MG63 (cell line): ENCODE results near the gene ZSCAN23. TPM values are rescaled to one million over a fixed set of nuclear protein-coding genes. Genes with fewer than 3 reads are reported as not detected.
"Not testable (repeated sequence)": the region's sequence is repeated elsewhere in the genome, so short reads cannot be mapped to it uniquely, and the experiment has no call there.

Source experiments
- DNase-seq: peaks from one replicate; pipeline ENCODE4 v3.0.0-alpha.2; 2020
- H3K27me3 ChIP-seq: fragments of 250-450 bp; sonication (Bioruptor Pico); 2 replicates; pipeline ENCODE4 v1.5.1; 2020; ENCODE audit warnings: mild to moderate bottlenecking, moderate library complexity
- H3K36me3 ChIP-seq: fragments of 250-450 bp; sonication (Bioruptor Pico); 2 replicates; pipeline ENCODE4 v1.5.1; 2020; ENCODE audit warnings: mild to moderate bottlenecking, moderate library complexity
- H3K4me3 ChIP-seq: fragments of 250-450 bp; sonication (Bioruptor Pico); 2 replicates; pipeline ENCODE4 v1.5.1; 2020; ENCODE audit warnings: mild to moderate bottlenecking, moderate library complexity
- H3K9me3 ChIP-seq: fragments of 250-450 bp; sonication (Bioruptor Pico); 2 replicates; pipeline ENCODE4 v1.5.1; 2020; ENCODE audit warnings: mild to moderate bottlenecking, moderate library complexity
- total RNA-seq: library from RNA; depleted of rRNA; stranded (reverse); fragments of >200 nt; shearing (Covaris generic); gene quantifications from 2 replicates; pipeline ENCODE4 v1.2.3, GENCODE V29; 2014; ENCODE audit warnings: low replicate concordance; rRNA removed

Gene ZSCAN23
- total RNA-seq = 0.59 and 2.0 TPM in 2 replicates

DNA sequence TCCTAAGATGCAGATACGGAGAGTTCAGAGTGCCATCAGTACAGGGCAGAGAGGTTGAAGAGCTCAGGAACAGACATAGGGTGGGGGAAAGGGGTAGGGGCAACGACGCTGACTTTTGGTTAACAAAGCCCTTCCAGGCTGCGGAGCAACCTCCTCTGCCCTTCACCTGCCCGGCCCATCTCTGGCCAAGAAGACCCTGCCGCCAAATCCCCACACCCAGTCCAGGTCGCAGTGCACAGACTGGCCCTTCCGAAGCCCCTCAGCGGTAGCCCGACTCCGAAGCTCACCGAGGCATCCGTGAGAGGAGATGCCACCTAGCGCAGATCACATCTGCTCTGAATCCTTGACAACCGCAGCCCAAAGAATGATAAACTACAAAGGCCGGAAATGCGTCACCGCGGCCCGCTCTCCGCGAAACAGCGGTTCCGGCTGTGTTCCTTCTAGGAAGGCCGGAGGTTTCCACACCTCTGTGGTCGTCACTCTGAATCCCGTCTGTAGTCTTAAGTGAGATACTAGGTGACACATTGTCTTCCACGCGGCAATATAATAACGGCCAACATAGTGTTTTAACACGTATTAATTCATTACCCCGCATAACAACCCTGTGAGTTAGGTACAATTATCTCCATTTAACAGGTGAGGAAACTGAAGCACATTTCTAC lies at the start of gene ZSCAN23:
Gene ZSCAN23 (minus strand): TSS at position 380 of the 662 bp plus-strand sequence. CDS start 7,225 bp downstream, outside the sequence.
- H3K4me3 ChIP-seq = peak within 1 kb of the TSS; percentile 74
- no peaks in the 10 kb centered on the region for H3K36me3 ChIP-seq
- DNase-seq = peak; percentile 83
- no peaks in the 10 kb centered on the region for H3K27me3 ChIP-seq
- H3K9me3 ChIP-seq = no peaks in the 10 kb centered on the region

GRCh38 chr6:28491984-28492317 lies 48.7 kb upstream of the ZSCAN23 start:
- no peaks in the 10 kb centered on the region for H3K27me3 ChIP-seq
- no peaks in the 10 kb centered on the region for H3K9me3 ChIP-seq
- no peak overlapping the region for H3K4me3 ChIP-seq
- H3K36me3 ChIP-seq = no peaks in the 10 kb centered on the region
- no peak for DNase-seq

DNA sequence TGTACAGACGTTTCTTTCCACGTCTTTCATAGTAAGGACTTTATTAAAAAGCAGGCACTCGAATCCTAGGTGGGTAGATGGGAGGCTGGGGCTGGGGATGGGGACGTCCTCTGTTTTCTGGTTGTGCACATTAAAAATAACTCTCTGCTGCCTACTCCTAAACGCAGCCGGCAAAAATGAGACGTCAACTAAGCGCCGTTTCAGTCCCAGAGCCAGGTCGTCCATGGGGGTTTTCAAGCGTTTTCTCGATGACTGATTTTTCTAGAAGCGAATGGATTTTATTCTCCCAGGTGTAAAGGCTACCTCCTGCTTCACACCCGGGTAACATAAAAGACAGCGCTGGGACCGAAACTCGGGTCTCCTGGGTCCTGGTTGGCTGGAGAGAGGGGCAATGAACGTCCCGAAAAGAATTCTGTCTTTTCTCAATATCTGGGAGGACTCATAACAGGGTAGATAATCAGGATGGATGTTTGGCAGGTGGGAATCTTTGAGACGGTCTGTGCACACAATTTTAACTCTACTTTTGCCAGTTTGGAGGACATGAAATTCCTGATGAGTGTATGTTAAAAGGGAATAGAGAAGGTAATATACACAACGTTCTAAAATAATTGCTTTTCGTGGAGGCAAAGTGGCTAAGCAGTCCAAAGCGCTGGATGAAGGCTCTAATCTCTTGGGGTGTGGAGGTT lies 47.1 kb upstream of the ZSCAN23 start:
- Histone ChIP-seq H3K4me3 (peak overlapping the region; percentile 58), H3K27me3 (no peaks in the 10 kb centered on the region), H3K36me3 (no peaks in the 10 kb centered on the region), H3K9me3 (no peaks in the 10 kb centered on the region)
- peak; percentile 12 for DNase-seq

- Histone ChIP-seq H3K9me3 (no peaks in the 10 kb centered on the region), H3K4me3 (peak overlapping the region; percentile 58), H3K27me3 (no peaks in the 10 kb centered on the region), H3K36me3 (no peaks in the 10 kb centered on the region)
- peak; percentile 65 for DNase-seq
These were observed 46.3 kb upstream of the ZSCAN23 start for GRCh38 chr6:28489366-28490204.

DNA sequence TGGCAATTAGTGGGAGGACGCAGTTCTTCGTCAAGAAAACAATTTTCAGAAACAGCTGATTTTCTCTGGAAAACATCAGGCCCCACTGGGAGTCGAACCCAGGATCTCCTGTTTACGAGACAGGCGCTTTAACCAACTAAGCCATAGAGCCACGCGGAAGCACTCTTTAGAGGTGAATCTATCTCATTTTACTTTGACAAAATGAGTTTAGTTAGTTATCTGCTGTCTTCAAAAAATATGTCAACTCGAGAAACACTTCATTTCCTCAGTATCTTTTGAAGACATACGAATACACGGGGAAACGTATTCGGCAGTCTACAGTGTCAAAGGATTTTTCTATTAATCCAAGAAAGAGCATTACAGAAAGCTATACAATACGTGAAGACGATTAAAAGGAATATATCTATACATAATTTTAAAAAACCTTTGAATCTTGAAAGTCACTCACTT lies 45.6 kb upstream of the ZSCAN23 start:
- Histone ChIP-seq H3K9me3 (no peaks in the 10 kb centered on the region), H3K27me3 (no peaks in the 10 kb centered on the region), H3K4me3 (peak overlapping the region; percentile 58), H3K36me3 (no peaks in the 10 kb centered on the region)
- DNase-seq = peak; percentile 56

DNA sequence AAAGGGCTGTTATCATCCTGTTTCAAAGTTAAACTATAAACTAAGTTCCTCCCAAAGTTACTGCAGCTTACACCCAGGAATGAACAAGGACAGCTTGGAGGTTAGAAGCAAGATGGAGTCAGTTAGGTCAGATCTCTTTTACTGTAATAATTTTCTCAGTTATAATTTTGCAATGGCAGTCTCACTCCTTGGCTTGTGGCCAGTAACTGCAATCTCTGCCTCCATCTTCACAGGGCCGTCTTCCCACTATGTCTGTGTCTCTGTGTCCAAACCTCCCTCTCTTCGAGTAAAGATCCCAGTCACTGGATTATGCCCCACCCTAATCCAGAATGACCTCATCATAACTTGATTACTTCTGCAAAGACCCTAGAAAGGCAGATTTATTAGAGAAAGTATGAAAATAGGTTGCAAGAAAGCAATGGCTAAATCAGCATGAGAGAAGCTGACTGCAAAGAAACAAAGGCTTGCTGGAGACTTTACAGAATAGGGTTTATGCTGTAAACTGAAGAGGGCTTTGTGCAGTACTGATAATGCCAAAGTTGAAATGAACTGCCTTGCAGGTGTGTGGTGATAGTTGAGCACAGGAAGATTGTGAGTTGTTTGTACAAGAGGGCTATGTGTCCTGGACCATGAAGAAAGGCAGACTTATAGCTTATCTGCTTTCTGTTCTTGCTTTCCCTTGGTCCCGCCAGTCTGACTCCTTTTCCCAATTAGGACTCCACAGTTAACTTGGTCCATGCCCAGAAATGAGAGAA lies 43.9 kb upstream of the ZSCAN23 start:
- H3K36me3 ChIP-seq = no peaks in the 10 kb centered on the region
- H3K9me3 ChIP-seq = no peaks in the 10 kb centered on the region
- no peak for DNase-seq
- no peaks in the 10 kb centered on the region for H3K27me3 ChIP-seq
- no peak overlapping the region for H3K4me3 ChIP-seq

DNA sequence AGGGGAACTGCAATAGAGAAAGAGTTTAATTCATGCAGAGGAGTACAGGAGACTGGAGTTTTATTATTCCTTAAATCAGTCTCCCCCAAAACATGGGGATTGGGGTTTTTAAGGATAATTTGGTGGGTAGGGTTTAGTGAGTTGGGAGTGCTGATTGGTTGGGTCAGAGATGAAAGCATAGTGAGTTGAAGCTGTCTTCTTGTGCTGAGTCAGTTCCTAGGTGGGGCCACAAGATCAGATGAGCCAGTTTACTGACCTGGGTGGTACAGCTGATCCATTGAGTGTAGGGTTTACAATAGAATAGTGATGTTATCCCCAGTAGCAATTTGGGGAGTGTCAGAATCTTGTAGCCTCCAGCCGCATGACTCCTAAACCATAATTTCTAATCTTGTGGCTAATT lies 43.2 kb upstream of the ZSCAN23 start:
- Histone ChIP-seq H3K9me3 (no peaks in the 10 kb centered on the region), H3K36me3 (no peaks in the 10 kb centered on the region), H3K4me3 (no peak overlapping the region), H3K27me3 (no peaks in the 10 kb centered on the region)
- no peak for DNase-seq

GRCh38 chr6:28485482-28485881 lies 42.2 kb upstream of the ZSCAN23 start:
- no peaks in the 10 kb centered on the region for H3K36me3 ChIP-seq
- no peak overlapping the region for H3K4me3 ChIP-seq

DNA sequence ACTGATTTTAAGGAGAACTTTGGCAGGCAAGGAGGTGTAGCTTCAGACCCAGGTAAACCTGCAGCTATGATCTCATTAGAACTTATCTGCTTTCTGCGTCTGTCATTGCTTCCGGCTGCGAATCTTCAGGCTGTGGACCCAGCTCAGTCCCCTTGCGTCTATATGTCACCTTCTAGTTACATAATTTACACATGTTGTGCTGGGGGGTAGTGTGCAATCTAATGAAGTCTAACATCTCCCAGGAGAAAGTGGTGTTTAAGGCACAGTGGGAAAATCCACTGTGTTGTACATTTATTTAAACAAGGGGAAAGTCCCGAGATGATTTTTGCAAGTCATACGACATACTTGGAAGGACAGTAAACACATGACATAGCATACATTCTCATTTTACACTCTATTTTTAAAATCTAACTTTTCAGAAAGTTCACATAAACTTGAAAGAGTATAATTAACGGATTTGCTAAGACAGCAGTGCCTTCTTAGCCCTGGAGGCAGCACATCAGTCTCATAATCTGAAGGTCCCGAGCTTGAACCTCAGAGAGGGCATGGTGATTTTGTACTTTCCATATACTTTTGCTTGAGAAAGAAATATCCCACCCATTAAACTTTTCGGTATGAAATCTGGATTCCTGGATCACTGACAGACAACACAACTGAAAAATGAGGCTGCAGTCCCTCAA lies 37.1 kb upstream of the ZSCAN23 start:
- no peaks in the 10 kb centered on the region for H3K9me3 ChIP-seq
- no peaks in the 10 kb centered on the region for H3K36me3 ChIP-seq
- H3K27me3 ChIP-seq = no peaks in the 10 kb centered on the region; the same call in 1 of the 2 replicates
- DNase-seq = no peak
- H3K4me3 ChIP-seq = no peak overlapping the region

More at GRCh38 chr6:28485482-28485881, 42.2 kb upstream of the ZSCAN23 start:
- no peak for DNase-seq
- Histone ChIP-seq H3K9me3 (no peaks in the 10 kb centered on the region), H3K27me3 (no peaks in the 10 kb centered on the region; the same call in 1 of the 2 replicates)

- Histone ChIP-seq H3K9me3 (no peaks in the 10 kb centered on the region), H3K27me3 (peaks cover 4% of the 10 kb centered on the region; the same call in 1 of the 2 replicates), H3K36me3 (no peaks in the 10 kb centered on the region), H3K4me3 (no peak overlapping the region)
- DNase-seq = no peak
These were observed 35.2 kb upstream of the ZSCAN23 start for GRCh38 chr6:28478518-28478917.

DNA sequence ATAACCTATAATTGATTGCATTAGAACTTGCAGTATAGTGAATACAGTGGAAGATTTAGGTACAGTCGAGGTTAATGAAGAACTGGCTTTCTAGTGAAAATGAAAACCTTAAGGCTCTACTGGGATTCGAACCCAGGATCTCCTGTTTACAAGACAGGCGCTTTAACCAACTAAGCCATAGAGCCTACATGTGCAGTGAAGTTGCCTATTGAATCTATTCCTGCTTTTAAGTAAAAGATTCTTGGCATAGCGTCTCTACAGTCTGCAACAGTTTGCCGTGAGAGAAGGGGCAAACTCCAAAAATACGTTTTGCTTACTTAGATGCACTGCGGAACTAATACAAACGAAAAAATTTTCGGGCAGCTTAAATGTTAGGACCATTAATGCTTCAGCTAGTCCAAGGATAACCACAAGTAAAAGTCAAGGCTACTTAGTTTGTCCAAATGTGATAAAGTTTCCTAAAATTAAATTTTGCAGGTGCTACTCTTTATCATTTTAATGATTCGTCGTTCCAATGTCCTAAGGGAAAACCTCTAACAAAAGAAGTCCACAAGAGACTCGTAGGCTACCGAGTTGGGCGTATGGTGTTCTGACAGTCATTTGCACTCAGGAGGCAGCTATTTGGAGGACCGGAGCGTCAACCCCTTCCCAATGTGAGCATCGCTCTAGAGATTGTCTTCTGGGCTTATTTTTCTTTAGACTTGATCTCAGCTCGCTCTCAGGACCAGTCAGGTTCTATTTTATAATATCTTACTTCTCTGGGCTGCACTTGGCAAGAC lies 31.3 kb upstream of the ZSCAN23 start:
- Histone ChIP-seq H3K4me3 (peak overlapping the region; percentile 59), H3K9me3 (no peaks in the 10 kb centered on the region), H3K27me3 (0 out of 2 replicates have a peak, but pooled peaks cover 4% of the 10 kb centered on the region), H3K36me3 (no peaks in the 10 kb centered on the region)
- peak; percentile 17 for DNase-seq

DNA sequence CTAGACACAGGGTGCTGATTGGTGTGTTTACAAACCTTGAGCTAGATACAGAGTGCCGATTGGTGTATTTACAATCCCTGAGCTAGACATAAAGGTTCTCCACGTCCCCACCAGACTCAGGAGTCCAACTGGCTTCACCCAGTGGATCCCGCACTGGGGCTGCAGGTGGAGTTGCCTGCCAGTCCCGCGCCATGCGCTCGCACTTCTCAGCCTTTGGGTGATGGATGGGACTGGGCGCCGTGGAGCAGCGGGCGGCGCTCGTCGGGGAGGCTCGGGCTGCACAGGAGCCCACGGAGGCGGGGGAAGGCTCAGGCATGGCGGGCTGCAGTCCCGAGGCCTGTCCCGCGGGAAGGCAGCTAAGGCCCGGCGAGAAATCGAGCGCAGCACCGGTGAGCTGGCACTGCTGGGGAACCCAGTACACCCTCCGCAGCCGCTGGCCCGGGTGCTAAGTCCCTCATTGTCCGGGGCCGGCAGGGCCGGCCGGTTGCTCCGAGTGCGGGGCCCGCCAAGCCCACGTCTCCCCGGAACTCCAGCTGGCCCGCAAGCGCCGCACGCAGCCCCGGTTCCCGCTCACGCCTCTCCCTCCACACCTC lies 26.0 kb upstream of the ZSCAN23 start:
- not testable (repeated sequence) for H3K36me3 ChIP-seq, H3K9me3 ChIP-seq, DNase-seq, H3K4me3 ChIP-seq, H3K27me3 ChIP-seq

- H3K4me3 ChIP-seq = no peak overlapping the region
- no peaks in the 10 kb centered on the region for H3K9me3 ChIP-seq
- DNase-seq = no peak
- H3K36me3 ChIP-seq = no peaks in the 10 kb centered on the region
- peaks cover 2% of the 10 kb centered on the region; the same call in 1 of the 2 replicates for H3K27me3 ChIP-seq
These were observed 24.8 kb upstream of the ZSCAN23 start for GRCh38 chr6:28468056-28468455.

DNA sequence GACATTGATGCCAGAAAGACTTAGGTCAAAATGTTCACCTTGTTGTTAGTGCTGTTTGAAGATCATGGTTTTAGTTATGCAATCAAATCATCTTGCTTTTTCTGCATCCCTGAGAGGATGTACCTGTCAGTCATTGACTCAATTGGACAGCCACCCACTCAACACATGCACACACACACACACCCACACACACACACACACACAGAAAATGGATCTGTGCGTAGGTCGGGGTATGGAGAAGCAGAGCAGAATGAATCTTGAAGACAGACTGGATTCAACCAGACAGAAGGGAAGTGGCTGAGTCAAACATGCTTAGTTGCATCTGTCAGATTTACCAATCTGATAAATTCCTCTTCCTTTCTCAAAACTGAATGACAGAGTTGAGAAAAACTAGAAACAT lies 19.1 kb upstream of the ZSCAN23 start:
- Histone ChIP-seq H3K9me3 (no peaks in the 10 kb centered on the region), H3K4me3 (no peak overlapping the region), H3K36me3 (no peaks in the 10 kb centered on the region), H3K27me3 (peaks cover 7% of the 10 kb centered on the region)
- no peak for DNase-seq

DNA sequence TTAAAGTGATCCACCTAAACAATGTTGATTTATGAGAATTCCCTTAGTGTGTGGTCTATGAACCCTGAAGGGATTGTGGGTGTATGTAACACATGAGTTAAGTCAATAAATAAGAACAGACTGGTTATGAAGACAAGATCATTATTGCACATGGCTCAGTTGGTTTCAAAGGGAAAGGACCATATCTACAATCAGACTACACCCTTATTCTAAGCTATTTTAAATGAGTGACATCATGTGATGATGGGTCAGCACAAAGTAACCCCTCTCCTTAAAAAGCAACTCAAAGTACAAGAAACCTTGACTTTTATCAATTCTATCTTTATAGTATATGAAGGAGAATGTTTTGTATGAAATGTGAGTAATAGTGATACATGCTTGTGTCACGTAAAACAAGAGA lies 15.3 kb upstream of the ZSCAN23 start:
- DNase-seq = no peak
- Histone ChIP-seq H3K4me3 (no peak overlapping the region), H3K36me3 (no peaks in the 10 kb centered on the region), H3K9me3 (no peaks in the 10 kb centered on the region), H3K27me3 (peaks cover 5% of the 10 kb centered on the region)
